Effector memory CD4-positive, alpha-beta T cell (primary cell): ENCODE measurements around the gene DND1.
"Not testable (repeated sequence)": the region's sequence is repeated elsewhere in the genome, so short reads cannot be mapped to it uniquely, and the experiment has no call there.

Source experiments
- DNase-seq, 3 donors: peaks; one replicate each; pipeline ENCODE4 v3.0.0-alpha.2; 2020
- H3K27ac ChIP-seq: 2 replicates; pipeline ENCODE4 v1.7.0; 2013; ENCODE audit warnings: mild to moderate bottlenecking, low read length, moderate library complexity; ENCODE audit not compliant: insufficient read depth, poor library complexity, severe bottlenecking
- H3K27me3 ChIP-seq: replicated peaks from 2 replicates; pipeline ENCODE4 v1.7.0; 2013; ENCODE audit warnings: mild to moderate bottlenecking, low read length; ENCODE audit not compliant: insufficient read depth, control insufficient read depth, poor library complexity, severe bottlenecking
- H3K36me3 ChIP-seq: 2 replicates; pipeline ENCODE4 v1.7.0; 2013; ENCODE audit warnings: mild to moderate bottlenecking, low read length, moderate library complexity; ENCODE audit not compliant: control insufficient read depth, insufficient read depth
- H3K4me1 ChIP-seq: 2 replicates; pipeline ENCODE4 v1.7.0; 2013; ENCODE audit warnings: low read length, mild to moderate bottlenecking; ENCODE audit not compliant: control insufficient read depth, insufficient read depth, poor library complexity, severe bottlenecking
- H3K4me3 ChIP-seq: 2 replicates; pipeline ENCODE4 v1.7.0; 2013; ENCODE audit warnings: low read length, low read depth, mild to moderate bottlenecking; ENCODE audit not compliant: insufficient read depth, poor library complexity, severe bottlenecking
- H3K9me3 ChIP-seq: 2 replicates; pipeline ENCODE4 v1.7.0; 2013; ENCODE audit warnings: mild to moderate bottlenecking, low read length, moderate library complexity; ENCODE audit not compliant: control insufficient read depth

Gene DND1

DNA sequence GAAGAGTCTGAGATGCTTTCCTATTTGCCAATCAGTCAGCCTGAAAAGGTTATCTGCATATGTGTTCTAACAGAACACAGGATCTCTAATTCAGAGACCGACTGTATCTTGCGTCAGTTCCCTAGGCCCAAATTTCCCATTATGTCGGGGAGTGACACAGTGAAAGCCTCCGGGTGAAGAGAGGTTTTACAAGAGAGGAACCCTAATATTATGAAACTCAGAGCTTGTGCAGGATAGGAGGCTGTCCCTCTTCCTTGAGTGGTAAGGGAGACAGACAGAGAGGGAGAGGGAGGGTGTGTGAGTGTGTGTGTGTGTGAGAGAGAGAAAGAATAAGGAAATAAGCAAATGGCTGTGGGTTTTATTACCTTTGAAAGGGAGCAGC, 42.3 kb downstream of the DND1 start:
- no peaks in the 10 kb centered on the region for H3K36me3 ChIP-seq
- DNase-seq = no peak
- no peak overlapping the region for H3K4me3 ChIP-seq
- H3K4me1 ChIP-seq = peaks cover 10% of the 10 kb centered on the region
- H3K27me3 ChIP-seq = no peaks in the 10 kb centered on the region
- H3K9me3 ChIP-seq = no peaks in the 10 kb centered on the region
- H3K27ac ChIP-seq = no peak overlapping the region

DNA sequence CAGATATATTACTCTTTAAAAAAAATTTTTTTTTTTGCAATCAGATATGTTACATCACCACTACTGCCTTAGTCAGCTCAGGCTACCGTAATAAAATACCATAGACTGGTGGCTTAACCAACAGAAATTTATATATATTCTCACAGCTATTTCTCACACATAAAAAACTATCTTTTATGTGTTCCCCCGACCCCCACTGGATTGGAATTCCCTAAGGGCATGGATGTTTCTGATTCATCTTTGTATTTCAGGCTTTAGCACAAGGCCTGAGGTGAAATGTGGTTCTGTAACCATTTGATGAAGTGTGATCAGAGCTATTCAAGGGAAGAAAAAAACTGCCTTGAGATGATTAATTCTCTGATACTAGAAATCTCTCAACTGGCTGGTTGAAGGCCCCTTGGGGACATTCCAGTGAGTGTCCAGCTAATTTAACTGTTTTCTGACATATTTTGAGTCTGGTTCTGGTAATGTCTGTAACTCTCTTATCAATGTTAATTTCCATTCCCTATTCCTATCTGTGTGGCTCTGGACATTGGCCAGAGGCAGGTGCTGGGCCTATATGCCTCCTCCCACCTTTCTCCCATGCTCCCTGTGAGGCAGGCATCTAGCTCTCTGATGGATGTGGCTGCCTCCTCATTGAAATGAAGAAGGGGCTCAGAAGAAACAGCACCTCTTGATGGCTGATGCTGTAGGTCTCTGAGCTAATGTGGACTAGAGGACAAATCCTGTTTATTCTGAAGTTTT, 42.9 kb downstream of the DND1 start:
- H3K27me3 ChIP-seq = no peaks in the 10 kb centered on the region
- no peak overlapping the region for H3K4me3 ChIP-seq
- DNase-seq = no peak
- H3K9me3 ChIP-seq = no peaks in the 10 kb centered on the region
- no peak overlapping the region for H3K27ac ChIP-seq
- no peaks in the 10 kb centered on the region for H3K36me3 ChIP-seq
- H3K4me1 ChIP-seq = peaks cover 10% of the 10 kb centered on the region

DNA sequence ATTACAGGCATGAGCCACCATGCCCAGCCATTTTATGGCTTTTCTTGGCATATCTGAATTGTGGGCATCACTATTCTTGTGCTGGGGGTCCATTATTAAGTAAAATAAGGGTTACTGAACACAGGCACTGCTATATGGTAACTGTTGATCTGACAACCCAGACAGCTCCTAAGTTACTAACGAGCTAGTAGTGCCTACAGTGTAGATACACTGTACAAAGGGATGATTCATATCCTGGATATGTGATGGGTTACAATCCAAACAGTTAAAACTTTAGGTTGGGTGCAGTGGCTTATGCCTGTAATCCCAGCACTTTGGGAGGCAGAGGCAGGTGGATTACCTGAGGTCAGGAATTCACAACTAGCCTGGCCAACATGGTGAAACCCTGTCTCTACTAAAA, 44.7 kb downstream of the DND1 start:
- DNase-seq = no peak
- Histone ChIP-seq H3K27me3 (no peaks in the 10 kb centered on the region), H3K36me3 (no peaks in the 10 kb centered on the region), H3K9me3 (no peaks in the 10 kb centered on the region), H3K4me1 (peaks cover 10% of the 10 kb centered on the region), H3K27ac (no peak overlapping the region), H3K4me3 (no peak overlapping the region)

DNA sequence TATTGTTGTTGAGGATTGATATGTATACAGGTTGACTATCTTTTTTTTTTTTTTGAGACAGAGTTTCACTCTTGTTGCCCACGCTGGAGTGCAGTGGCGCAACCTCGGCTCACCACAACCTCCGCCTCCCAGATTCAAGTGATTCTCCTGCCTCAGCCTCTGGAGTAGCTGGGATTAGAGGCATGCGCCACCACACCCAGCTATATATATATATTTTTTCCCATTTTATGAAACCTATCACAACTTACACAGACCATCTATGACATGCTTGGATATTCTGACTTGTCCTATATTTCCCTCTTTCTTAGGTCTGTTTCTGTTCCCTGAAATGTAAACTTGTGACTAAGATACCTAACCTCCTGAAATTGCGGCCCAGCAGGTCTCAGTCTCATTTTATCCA, 45.4 kb downstream of the DND1 start:
- H3K27ac ChIP-seq = no peak overlapping the region
- DNase-seq = no peak

DNA sequence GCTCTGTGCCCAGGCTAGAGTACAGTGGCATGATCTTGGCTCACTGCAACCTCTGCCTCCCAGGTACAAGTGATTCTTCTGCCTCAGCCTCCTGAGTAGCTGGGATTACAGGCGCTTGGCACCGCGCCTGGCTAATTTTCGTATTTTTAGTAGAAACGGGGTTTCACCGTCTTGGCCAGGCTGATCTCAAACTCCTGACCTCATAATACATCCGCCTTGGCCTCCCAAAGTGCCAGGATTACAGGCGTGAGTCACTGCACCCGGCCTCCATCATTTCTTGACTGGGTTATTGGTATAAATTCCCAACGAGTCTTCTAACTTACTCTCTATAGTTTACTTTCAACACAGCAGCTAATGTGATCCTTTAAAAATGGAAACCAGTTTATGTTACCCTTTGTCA, 48.5 kb downstream of the DND1 start:
- not testable (repeated sequence) for DNase-seq, H3K36me3 ChIP-seq, H3K9me3 ChIP-seq, H3K27ac ChIP-seq, H3K4me3 ChIP-seq, H3K4me1 ChIP-seq, H3K27me3 ChIP-seq

More for the DNA sequence above, 45.4 kb downstream of the DND1 start:
- Histone ChIP-seq H3K36me3 (no peaks in the 10 kb centered on the region), H3K4me1 (peaks cover 4% of the 10 kb centered on the region), H3K4me3 (no peak overlapping the region), H3K27me3 (no peaks in the 10 kb centered on the region), H3K9me3 (no peaks in the 10 kb centered on the region)

DNA sequence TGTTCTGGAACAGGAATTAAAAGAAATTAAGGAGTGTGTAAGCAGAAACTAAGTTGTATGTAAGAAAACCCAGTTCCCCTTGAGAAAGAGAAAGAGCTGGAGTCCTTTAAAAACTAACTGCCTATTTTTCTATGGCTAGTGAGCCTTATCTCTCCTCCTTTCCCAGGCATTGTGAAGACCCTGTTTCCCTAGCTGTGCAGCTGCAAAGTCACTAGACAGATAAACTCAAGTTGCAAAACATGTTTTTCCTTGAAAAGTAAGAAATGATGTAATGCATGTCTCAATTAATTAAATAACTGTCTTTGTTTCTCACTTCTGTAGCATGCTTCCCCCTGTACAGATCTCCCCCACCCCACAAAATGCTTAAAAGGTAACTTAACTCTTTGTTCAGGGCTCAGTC, 50.3 kb downstream of the DND1 start:
- not testable (repeated sequence) for H3K4me1 ChIP-seq, H3K27me3 ChIP-seq, H3K36me3 ChIP-seq, H3K4me3 ChIP-seq, H3K9me3 ChIP-seq, DNase-seq, H3K27ac ChIP-seq

DNA sequence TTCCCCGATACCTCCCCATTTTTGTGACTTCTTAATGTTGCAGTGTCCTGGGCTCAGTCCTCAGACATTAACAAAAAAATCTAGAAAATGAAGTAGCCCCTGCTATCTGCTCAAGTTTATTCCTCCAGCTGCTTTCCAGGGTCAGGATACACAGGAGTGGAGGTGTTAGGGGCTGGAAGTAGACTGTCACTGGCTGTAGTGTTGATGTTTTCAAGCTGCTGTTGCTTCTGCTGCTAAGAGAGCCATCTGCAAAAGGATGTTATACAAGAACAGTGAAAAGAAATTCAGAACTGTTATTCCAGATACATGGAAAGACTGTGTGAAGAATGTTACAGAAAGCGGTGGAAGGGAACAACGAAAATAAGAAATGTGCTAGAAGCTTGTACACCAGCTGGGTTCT, 51.1 kb downstream of the DND1 start:
- H3K4me1 ChIP-seq = no peaks in the 10 kb centered on the region
- H3K27me3 ChIP-seq = no peaks in the 10 kb centered on the region
- H3K4me3 ChIP-seq = no peak overlapping the region
- H3K36me3 ChIP-seq = no peaks in the 10 kb centered on the region
- DNase-seq = no peak
- H3K27ac ChIP-seq = no peak overlapping the region
- no peaks in the 10 kb centered on the region for H3K9me3 ChIP-seq
